Activated T-cell treated with anti-CD3 and anti-CD28 coated beads, Interleukin-2, amount 50 U/mL, for 72 hours (primary cell): ENCODE results near the gene CHMP1A. TPM values are rescaled to one million over a fixed set of nuclear protein-coding genes. Genes with fewer than 3 reads are reported as not detected.

Source experiments
- ATAC-seq, 2 donors: fragments of 150-1000 bp; cut with Tn5 transposase; replicated peaks in 1 of 2; 2 replicates each; pipeline ENCODE4 v1.10.0; 2021; ENCODE audit warnings: moderate library complexity in 2 of 2, mild to moderate bottlenecking in 1 of 2
- DNase-seq, 2 donors: peaks; one replicate each; pipeline ENCODE4 v3.0.0; 2021 to 2022; ENCODE audit warnings: mixed read lengths in 1 of 2
- H3K27ac Mint-ChIP-seq: one replicate; pipeline ENCODE4 v1.8.0; 2022; ENCODE audit warnings: mild to moderate bottlenecking, moderate library complexity, mixed read lengths
- H3K27me3 Mint-ChIP-seq: one replicate; pipeline ENCODE4 v1.8.0; 2022; ENCODE audit warnings: low read depth, mixed read lengths
- H3K36me3 Mint-ChIP-seq, 2 donors: one replicate each; pipeline ENCODE4 v1.8.0; 2022; ENCODE audit warnings: mixed read lengths in 2 of 2, mild to moderate bottlenecking in 1 of 2; ENCODE audit not compliant: insufficient read depth in 2 of 2
- H3K4me1 Mint-ChIP-seq: one replicate; pipeline ENCODE4 v1.8.0; 2022; ENCODE audit warnings: low read depth, mixed read lengths
- H3K4me3 Mint-ChIP-seq, 2 donors: one replicate each; pipeline ENCODE4 v1.8.0; 2022; ENCODE audit warnings: mild to moderate bottlenecking in 2 of 2, mixed read lengths in 2 of 2, moderate library complexity in 2 of 2
- H3K9me3 Mint-ChIP-seq, 2 donors: one replicate each; pipeline ENCODE4 v1.8.0; 2022; ENCODE audit warnings: mixed read lengths in 2 of 2
- total RNA-seq, 2 donors: library from RNA; stranded (reverse); gene quantifications; one replicate each; pipeline ENCODE4 v1.2.3, GENCODE V29; 2022

CHMP1A gene
- total RNA-seq, 2 donors from 2014 or later: 65.0 to 68.1 TPM

GRCh38 chr16:89607937-89608740 is 49.4 kb downstream of the CHMP1A start:
- ATAC-seq: no peak

GRCh38 chr16:89607453-89607852 is 50.1 kb downstream of the CHMP1A start:
- no peaks in the 10 kb centered on the region for H3K9me3 Mint-ChIP-seq
- no peak overlapping the region for H3K4me3 Mint-ChIP-seq
- no peaks in the 10 kb centered on the region for H3K36me3 Mint-ChIP-seq
- peaks cover 8% of the 10 kb centered on the region for H3K4me1 Mint-ChIP-seq
- H3K27ac Mint-ChIP-seq: no peak overlapping the region
- ATAC-seq (no peak), DNase-seq (no peak)
- H3K27me3 Mint-ChIP-seq: no peaks in the 10 kb centered on the region

More at GRCh38 chr16:89607937-89608740, 49.4 kb downstream of the CHMP1A start:
- H3K27me3 Mint-ChIP-seq: no peaks in the 10 kb centered on the region
- no peaks in the 10 kb centered on the region for H3K9me3 Mint-ChIP-seq
- no peak overlapping the region for H3K4me3 Mint-ChIP-seq
- no peak overlapping the region for H3K27ac Mint-ChIP-seq
- H3K36me3 Mint-ChIP-seq: no peaks in the 10 kb centered on the region
- H3K4me1 Mint-ChIP-seq: peaks cover 1% of the 10 kb centered on the region
- DNase-seq: no peak

GRCh38 chr16:89606006-89606405 is 51.5 kb downstream of the CHMP1A start:
- no peak overlapping the region for H3K4me3 Mint-ChIP-seq
- no peaks in the 10 kb centered on the region for H3K36me3 Mint-ChIP-seq
- ATAC-seq: no peak
- no peak overlapping the region for H3K27ac Mint-ChIP-seq
- H3K9me3 Mint-ChIP-seq: no peaks in the 10 kb centered on the region
- peaks cover 12% of the 10 kb centered on the region for H3K4me1 Mint-ChIP-seq
- DNase-seq: no peak
- no peaks in the 10 kb centered on the region for H3K27me3 Mint-ChIP-seq

GRCh38 chr16:89605186-89605970 is 52.1 kb downstream of the CHMP1A start:
- no peak for ATAC-seq
- no peak for DNase-seq
- H3K4me3 Mint-ChIP-seq: no peak overlapping the region
- H3K9me3 Mint-ChIP-seq: no peaks in the 10 kb centered on the region
- H3K36me3 Mint-ChIP-seq: no peaks in the 10 kb centered on the region
- H3K27me3 Mint-ChIP-seq: no peaks in the 10 kb centered on the region
- peaks cover 12% of the 10 kb centered on the region for H3K4me1 Mint-ChIP-seq
- H3K27ac Mint-ChIP-seq: no peak overlapping the region

- H3K4me1 Mint-ChIP-seq: peaks cover 12% of the 10 kb centered on the region
- ATAC-seq: no peak
Measured at GRCh38 chr16:89604764-89605163, 52.7 kb downstream of the CHMP1A start.

GRCh38 chr16:89602952-89603590 is 54.4 kb downstream of the CHMP1A start:
- no peak for DNase-seq
- Mint-ChIP-seq H3K9me3 (no peaks in the 10 kb centered on the region), H3K27me3 (no peaks in the 10 kb centered on the region), H3K36me3 (no peaks in the 10 kb centered on the region), H3K4me1 (peaks cover 12% of the 10 kb centered on the region), H3K27ac (no peak overlapping the region), H3K4me3 (peak overlapping the region; percentile 45 to 67)
- ATAC-seq: no peak

More at GRCh38 chr16:89604764-89605163, 52.7 kb downstream of the CHMP1A start:
- Mint-ChIP-seq H3K27me3 (no peaks in the 10 kb centered on the region), H3K36me3 (no peaks in the 10 kb centered on the region), H3K9me3 (no peaks in the 10 kb centered on the region), H3K4me3 (no peak overlapping the region), H3K27ac (no peak overlapping the region)
- no peak for DNase-seq

GRCh38 chr16:89602273-89602951 is 55.1 kb downstream of the CHMP1A start:
- no peak overlapping the region for H3K27ac Mint-ChIP-seq
- ATAC-seq (peak; percentile 93 to 95), DNase-seq (peak; percentile 67 to 74)
- no peaks in the 10 kb centered on the region for H3K9me3 Mint-ChIP-seq
- peak overlapping the region; percentile 56 to 67 for H3K4me3 Mint-ChIP-seq
- no peaks in the 10 kb centered on the region for H3K27me3 Mint-ChIP-seq
- no peaks in the 10 kb centered on the region for H3K36me3 Mint-ChIP-seq
- H3K4me1 Mint-ChIP-seq: peaks cover 12% of the 10 kb centered on the region

- Mint-ChIP-seq H3K27ac (no peak overlapping the region), H3K27me3 (no peaks in the 10 kb centered on the region), H3K4me3 (peak overlapping the region; percentile 56 to 67), H3K36me3 (no peaks in the 10 kb centered on the region), H3K9me3 (no peaks in the 10 kb centered on the region), H3K4me1 (peaks cover 12% of the 10 kb centered on the region)
- no peak for ATAC-seq
- no peak for DNase-seq
Measured at GRCh38 chr16:89601906-89602272, 55.6 kb downstream of the CHMP1A start.

GRCh38 chr16:89600956-89601355 is 56.6 kb downstream of the CHMP1A start:
- Mint-ChIP-seq H3K4me3 (no peak overlapping the region), H3K4me1 (peaks cover 12% of the 10 kb centered on the region), H3K27ac (no peak overlapping the region), H3K9me3 (no peaks in the 10 kb centered on the region), H3K27me3 (no peaks in the 10 kb centered on the region), H3K36me3 (no peaks in the 10 kb centered on the region)
- no peak for DNase-seq
- ATAC-seq: no peak

- DNase-seq: no peak
- H3K27ac Mint-ChIP-seq: no peak overlapping the region
- H3K27me3 Mint-ChIP-seq: no peaks in the 10 kb centered on the region
- no peaks in the 10 kb centered on the region for H3K9me3 Mint-ChIP-seq
- no peak overlapping the region for H3K4me3 Mint-ChIP-seq
- ATAC-seq: no peak
- H3K36me3 Mint-ChIP-seq: no peaks in the 10 kb centered on the region
- H3K4me1 Mint-ChIP-seq: peaks cover 12% of the 10 kb centered on the region
Measured at GRCh38 chr16:89600427-89600826, 57.1 kb downstream of the CHMP1A start.

GRCh38 chr16:89599902-89600301 is 57.6 kb downstream of the CHMP1A start:
- Mint-ChIP-seq H3K36me3 (no peaks in the 10 kb centered on the region), H3K4me3 (no peak overlapping the region), H3K27ac (no peak overlapping the region), H3K9me3 (no peaks in the 10 kb centered on the region), H3K27me3 (no peaks in the 10 kb centered on the region), H3K4me1 (peaks cover 12% of the 10 kb centered on the region)
- ATAC-seq: no peak
- DNase-seq: no peak

GRCh38 chr16:89599451-89599858 is 58.1 kb downstream of the CHMP1A start:
- DNase-seq: peak; percentile 54 to 55
- H3K9me3 Mint-ChIP-seq: no peaks in the 10 kb centered on the region

GRCh38 chr16:89598199-89598598 is 59.3 kb downstream of the CHMP1A start:
- Mint-ChIP-seq H3K9me3 (no peaks in the 10 kb centered on the region), H3K4me1 (peaks cover 23% of the 10 kb centered on the region), H3K36me3 (no peaks in the 10 kb centered on the region), H3K4me3 (no peak overlapping the region), H3K27ac (no peak overlapping the region), H3K27me3 (no peaks in the 10 kb centered on the region)
- DNase-seq (no peak), ATAC-seq (no peak)

More at GRCh38 chr16:89599451-89599858, 58.1 kb downstream of the CHMP1A start:
- no peaks in the 10 kb centered on the region for H3K27me3 Mint-ChIP-seq
- peaks cover 12% of the 10 kb centered on the region for H3K4me1 Mint-ChIP-seq
- ATAC-seq: peak; percentile 35 to 38
- no peak overlapping the region for H3K27ac Mint-ChIP-seq
- H3K36me3 Mint-ChIP-seq: no peaks in the 10 kb centered on the region
- H3K4me3 Mint-ChIP-seq: no peak overlapping the region
